Epithelial cell of proximal tubule (primary cell): ENCODE measurements around the gene MRE11. TPM values are rescaled to one million over a fixed set of nuclear protein-coding genes. Genes with fewer than 3 reads are reported as not detected.

Experiments
- DNase-seq: peaks from one replicate; pipeline ENCODE4 v3.0.0-alpha.2; 2011; ENCODE audit warnings: low read depth
- H3K4me3 ChIP-seq: 2 replicates; pipeline ENCODE4 v1.5.1; 2011; ENCODE audit warnings: low read depth, mild to moderate bottlenecking, low read length
- total RNA-seq: library from RNA; depleted of rRNA; stranded (reverse); fragments of >200 nt; gene quantifications from 2 replicates; pipeline ENCODE4 v1.2.3, GENCODE V29; 2015
- TF ChIP-seq, protein P1 (sequence below): conservative IDR thresholded peaks from 2 replicates; pipeline ENCODE4 v1.5.1; 2012; ENCODE audit warnings: low read depth, mild to moderate bottlenecking, low read length

MRE11 gene
- total RNA-seq, 1 donor from 2014 or later = 13.7 TPM

DNA sequence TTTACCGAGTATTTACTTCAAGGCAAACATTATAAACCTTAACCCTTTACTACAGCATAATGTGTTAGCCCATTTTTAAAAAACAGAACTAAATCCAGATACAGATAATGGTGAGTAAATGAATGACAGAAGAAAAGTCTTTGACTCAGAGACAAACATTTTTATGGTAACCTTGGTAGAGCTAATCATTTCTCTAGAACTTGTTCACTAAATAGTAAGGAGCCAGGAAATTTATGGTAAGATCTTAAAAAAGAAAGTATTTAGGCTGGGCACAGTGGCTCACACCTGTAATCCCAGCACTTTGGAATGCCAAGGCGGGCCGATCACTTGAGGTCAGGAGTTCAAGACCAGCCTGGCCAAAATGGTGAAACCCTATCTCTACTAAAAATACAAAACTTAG lies 38.6 kb upstream of the MRE11 start:
- no peak for DNase-seq
- H3K4me3 ChIP-seq = no peak overlapping the region
- TF ChIP-seq, protein P1, sequence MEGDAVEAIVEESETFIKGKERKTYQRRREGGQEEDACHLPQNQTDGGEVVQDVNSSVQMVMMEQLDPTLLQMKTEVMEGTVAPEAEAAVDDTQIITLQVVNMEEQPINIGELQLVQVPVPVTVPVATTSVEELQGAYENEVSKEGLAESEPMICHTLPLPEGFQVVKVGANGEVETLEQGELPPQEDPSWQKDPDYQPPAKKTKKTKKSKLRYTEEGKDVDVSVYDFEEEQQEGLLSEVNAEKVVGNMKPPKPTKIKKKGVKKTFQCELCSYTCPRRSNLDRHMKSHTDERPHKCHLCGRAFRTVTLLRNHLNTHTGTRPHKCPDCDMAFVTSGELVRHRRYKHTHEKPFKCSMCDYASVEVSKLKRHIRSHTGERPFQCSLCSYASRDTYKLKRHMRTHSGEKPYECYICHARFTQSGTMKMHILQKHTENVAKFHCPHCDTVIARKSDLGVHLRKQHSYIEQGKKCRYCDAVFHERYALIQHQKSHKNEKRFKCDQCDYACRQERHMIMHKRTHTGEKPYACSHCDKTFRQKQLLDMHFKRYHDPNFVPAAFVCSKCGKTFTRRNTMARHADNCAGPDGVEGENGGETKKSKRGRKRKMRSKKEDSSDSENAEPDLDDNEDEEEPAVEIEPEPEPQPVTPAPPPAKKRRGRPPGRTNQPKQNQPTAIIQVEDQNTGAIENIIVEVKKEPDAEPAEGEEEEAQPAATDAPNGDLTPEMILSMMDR = no peak

DNA sequence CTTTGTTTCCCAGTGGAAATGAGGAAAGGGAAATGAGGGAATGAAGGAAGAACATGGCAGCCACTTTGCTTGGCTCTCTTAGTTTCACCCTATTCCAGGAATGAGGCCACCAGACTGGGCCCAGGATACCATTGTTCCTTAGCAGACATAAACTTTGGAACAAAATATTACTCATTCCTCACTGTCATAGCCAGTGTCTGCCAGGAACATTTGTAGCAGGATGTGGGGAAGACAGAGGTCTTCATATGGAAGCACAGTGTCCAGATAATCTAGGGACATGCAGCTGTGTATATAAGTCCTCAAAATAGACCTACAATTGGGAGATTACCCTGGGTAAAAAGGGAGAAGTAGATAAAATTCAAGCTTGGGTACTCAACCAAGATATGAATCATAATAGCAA lies 34.9 kb upstream of the MRE11 start:
- TF ChIP-seq, protein P1 = no peak
- H3K4me3 ChIP-seq = no peak overlapping the region
- no peak for DNase-seq

DNA sequence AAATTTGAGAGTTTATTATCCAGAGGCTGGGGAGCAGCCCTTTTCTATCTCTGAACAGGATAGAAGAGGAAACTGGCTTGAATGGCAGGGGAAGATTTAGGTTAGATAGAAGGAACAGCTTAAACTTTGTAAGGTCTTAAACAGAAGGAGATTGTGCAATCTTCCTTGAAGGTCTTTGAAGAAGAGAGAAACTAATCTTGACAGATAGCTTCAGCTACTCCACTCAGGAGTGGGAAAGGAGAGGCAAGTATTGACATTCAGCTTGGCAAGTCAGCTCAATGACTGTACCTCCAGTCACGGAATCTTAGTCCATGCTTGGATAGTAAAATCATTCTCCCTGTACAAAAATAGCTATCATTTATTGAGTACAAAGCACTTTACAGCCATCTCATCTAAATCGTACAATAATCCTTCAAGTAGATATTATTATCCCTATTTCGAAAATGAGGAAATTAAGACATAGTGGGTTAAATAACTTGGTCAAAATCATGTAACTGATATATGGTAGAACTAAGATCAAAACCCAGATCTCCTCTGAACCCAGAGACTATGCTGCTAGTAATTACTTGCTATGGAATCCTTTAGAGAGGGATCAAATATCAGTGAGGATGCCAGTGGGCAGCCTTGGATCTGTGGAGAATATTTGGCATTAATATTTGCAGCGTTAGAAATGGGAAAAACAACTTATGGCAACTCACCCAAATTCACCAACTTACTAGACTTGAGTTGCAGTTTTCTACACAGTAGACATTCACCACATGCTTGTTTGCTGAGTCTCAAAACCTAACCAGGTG lies 33.2 kb upstream of the MRE11 start:
- no peak for DNase-seq
- TF ChIP-seq, protein P1 = no peak
- H3K4me3 ChIP-seq = no peak overlapping the region

DNA sequence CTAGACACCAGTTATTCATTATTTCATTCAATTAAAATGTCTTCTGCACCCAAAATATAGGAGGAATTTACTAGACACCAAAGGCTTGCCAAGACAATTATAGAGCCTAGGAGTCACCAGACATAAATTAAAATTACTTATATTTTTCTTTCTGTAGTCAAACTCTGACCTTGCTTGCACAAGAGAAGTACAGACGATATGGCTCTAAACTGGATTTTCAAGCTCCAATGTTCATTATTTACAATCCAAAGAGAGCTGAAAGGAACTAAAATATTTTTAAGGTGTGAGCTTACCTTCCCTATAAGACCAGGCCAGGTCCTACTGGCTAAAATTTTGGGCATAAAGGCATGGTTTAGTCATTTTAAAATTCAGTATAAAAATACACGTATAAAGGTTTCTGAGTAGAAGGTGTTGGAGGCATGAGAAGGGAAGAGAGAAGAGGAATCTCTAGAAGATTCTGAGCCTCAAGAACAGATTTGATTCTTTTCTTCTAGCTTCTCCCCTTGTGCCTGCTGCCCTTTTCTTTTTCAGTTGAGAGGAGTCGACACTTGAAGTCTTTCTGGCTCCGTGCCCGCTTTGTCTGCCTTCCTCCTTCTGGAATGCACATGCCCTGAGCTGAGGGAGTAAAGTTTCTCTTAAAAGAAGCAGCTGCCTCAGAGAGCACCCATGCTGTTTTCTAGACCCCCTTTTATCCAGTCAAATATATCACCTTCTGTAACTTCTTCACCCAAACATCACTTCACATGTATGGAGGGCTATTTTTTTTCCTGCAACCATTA lies 32.1 kb upstream of the MRE11 start:
- DNase-seq = no peak
- TF ChIP-seq, protein P1 = no peak
- no peak overlapping the region for H3K4me3 ChIP-seq

DNA sequence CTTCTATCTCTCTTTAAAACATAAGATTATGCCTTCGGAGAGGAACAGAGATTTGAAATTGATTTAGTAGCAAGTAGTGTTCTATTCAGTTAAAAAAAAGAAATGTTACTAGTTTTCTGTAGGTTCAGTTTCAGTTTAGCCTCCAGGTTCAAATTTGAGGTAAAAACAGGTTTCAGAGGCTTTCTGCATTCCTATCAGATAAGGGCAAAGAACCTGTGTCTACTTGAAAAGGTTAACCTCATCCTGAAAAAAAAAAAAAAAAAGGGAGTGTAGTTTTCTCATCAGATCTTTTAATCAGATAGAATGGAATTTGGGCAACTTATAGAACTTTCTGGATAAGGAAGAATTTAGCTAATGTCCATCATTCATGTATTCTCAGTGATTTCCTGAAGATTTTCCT lies 30.7 kb upstream of the MRE11 start:
- TF ChIP-seq, protein P1 = no peak
- H3K4me3 ChIP-seq = no peak overlapping the region
- DNase-seq = no peak

DNA sequence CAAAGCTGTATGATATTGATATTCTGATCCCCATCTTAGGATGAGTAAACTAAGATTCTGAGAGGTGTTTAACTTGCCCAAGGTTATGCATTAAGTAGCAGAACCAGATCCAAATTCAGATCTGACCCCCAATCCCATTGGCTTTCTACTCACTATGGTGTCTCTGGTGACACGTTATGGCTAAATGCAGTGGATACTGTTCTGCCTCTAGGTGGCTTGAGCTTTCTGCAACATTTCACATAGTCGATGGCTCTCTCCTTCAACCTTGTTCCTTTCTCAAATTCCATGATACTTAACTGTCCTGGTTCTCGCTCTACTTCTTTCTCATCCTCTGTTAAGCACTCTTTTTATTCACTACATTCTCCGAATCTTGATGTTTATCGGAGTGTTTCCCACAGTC lies 28.0 kb upstream of the MRE11 start:
- DNase-seq = no peak
- no peak overlapping the region for H3K4me3 ChIP-seq
- TF ChIP-seq, protein P1 = peak; percentile 62
